Measurements from ENCODE around the gene PTPN7.

GRCh38 chr1:202133989-202134388 is 26.4 kb downstream of the PTPN7 start:
- no peak for TF ChIP-seq CTCF (IDR thresholded peaks at IDR 0.05)
- TF ChIP-seq POLR2A (IDR thresholded peaks at IDR 0.05), result no peak
- TF ChIP-seq POLR2AphosphoS5 (IDR thresholded peaks at IDR 0.05), result no peak
- TF ChIP-seq EP300 (IDR thresholded peaks at IDR 0.05), result no peak
